ENCODE results near the gene HTR5A.

Gene HTR5A

GRCh38 chr7:155090684-155091083, 20.6 kb downstream of the HTR5A start:
- FAIRE-seq (no peak), DNase-seq (ENCODE audit: low spot score) (no peak)

- no peak for DNase-seq (ENCODE audit: low spot score)
- FAIRE-seq, result no peak
Measured at GRCh38 chr7:155093596-155093995, 23.5 kb downstream of the HTR5A start.

- DNase-seq (ENCODE audit: low spot score), result no peak
- FAIRE-seq, result no peak
Measured at GRCh38 chr7:155094636-155095135, 24.6 kb downstream of the HTR5A start.

- DNase-seq (ENCODE audit: low spot score), result no peak
- FAIRE-seq, result no peak
Measured at GRCh38 chr7:155097338-155097737, 27.2 kb downstream of the HTR5A start.

- FAIRE-seq (no peak), DNase-seq (ENCODE audit: low spot score) (no peak)
Measured at GRCh38 chr7:155103839-155104238, 33.7 kb downstream of the HTR5A start.

- FAIRE-seq (no peak), DNase-seq (ENCODE audit: low spot score) (no peak)
Measured at GRCh38 chr7:155104913-155105312, 34.8 kb downstream of the HTR5A start.

GRCh38 chr7:155106356-155106755, 36.2 kb downstream of the HTR5A start:
- FAIRE-seq (no peak), DNase-seq (ENCODE audit: low spot score) (no peak)

GRCh38 chr7:155107126-155107525, 37.0 kb downstream of the HTR5A start:
- FAIRE-seq (no peak), DNase-seq (ENCODE audit: low spot score) (no peak)

- no peak for DNase-seq (ENCODE audit: low spot score)
- FAIRE-seq, result no peak
Measured at GRCh38 chr7:155108144-155108901, 38.2 kb downstream of the HTR5A start.

GRCh38 chr7:155109121-155109520, 39.0 kb downstream of the HTR5A start:
- DNase-seq (ENCODE audit: low spot score), result no peak
- FAIRE-seq, result no peak

- no peak for FAIRE-seq
Measured at GRCh38 chr7:155115288-155115687, 45.2 kb downstream of the HTR5A start.

GRCh38 chr7:155119801-155120382, 49.8 kb downstream of the HTR5A start:
- no peak for FAIRE-seq

More at GRCh38 chr7:155115288-155115687, 45.2 kb downstream of the HTR5A start:
- DNase-seq (ENCODE audit: low spot score), result no peak

GRCh38 chr7:155120460-155120859, 50.3 kb downstream of the HTR5A start:
- FAIRE-seq (no peak), DNase-seq (ENCODE audit: low spot score) (no peak)

More at GRCh38 chr7:155119801-155120382, 49.8 kb downstream of the HTR5A start:
- DNase-seq (ENCODE audit: low spot score), result peak; percentile 8

GRCh38 chr7:155122831-155123230, 52.7 kb downstream of the HTR5A start:
- no peak for FAIRE-seq
- DNase-seq (ENCODE audit: low spot score), result no peak

- FAIRE-seq, result no peak
- DNase-seq (ENCODE audit: low spot score), result no peak
Measured at GRCh38 chr7:155123413-155123812, 53.3 kb downstream of the HTR5A start.

- no peak for FAIRE-seq
- DNase-seq (ENCODE audit: low spot score), result no peak
Measured at GRCh38 chr7:155124706-155125105, 54.6 kb downstream of the HTR5A start.

GRCh38 chr7:155129186-155129585, 59.1 kb downstream of the HTR5A start:
- FAIRE-seq (no peak), DNase-seq (ENCODE audit: low spot score) (no peak)

- FAIRE-seq, result no peak
- DNase-seq (ENCODE audit: low spot score), result no peak
Measured at GRCh38 chr7:155129789-155130188, 59.7 kb downstream of the HTR5A start.

GRCh38 chr7:155130493-155130892, 60.4 kb downstream of the HTR5A start:
- FAIRE-seq (no peak), DNase-seq (ENCODE audit: low spot score) (no peak)

- DNase-seq (ENCODE audit: low spot score), result no peak
- FAIRE-seq, result no peak
Measured at GRCh38 chr7:155131090-155131489, 61.0 kb downstream of the HTR5A start.

GRCh38 chr7:155132431-155132830, 62.3 kb downstream of the HTR5A start:
- DNase-seq (ENCODE audit: low spot score) (no peak), FAIRE-seq (no peak)

- no peak for FAIRE-seq
Measured at GRCh38 chr7:155136619-155137243, 66.6 kb downstream of the HTR5A start.

More at GRCh38 chr7:155136619-155137243, 66.6 kb downstream of the HTR5A start:
- no peak for DNase-seq (ENCODE audit: low spot score)
